ENCODE results near the gene L3MBTL2.

Gene L3MBTL2

GRCh38 chr22:41239443-41240128 lies 34.5 kb downstream of the L3MBTL2 start:
- ATAC-seq: no peak
- no peak for TF ChIP-seq SNAI2 (CRISPR knock-in tag; IDR thresholded peaks at IDR 0.05)

- ATAC-seq: no peak; the same call in 2 of the 3 replicates
- TF ChIP-seq ZFP3 (CRISPR knock-in tag; IDR thresholded peaks at IDR 0.05): no peak
- TF ChIP-seq CSRNP3 (CRISPR knock-in tag; IDR thresholded peaks at IDR 0.05): no peak
- TF ChIP-seq ZFP30 (CRISPR knock-in tag; IDR thresholded peaks at IDR 0.05): no peak
- no peak for TF ChIP-seq TOX (CRISPR knock-in tag; IDR thresholded peaks at IDR 0.05; ENCODE audit: borderline replicate concordance)
- no peak for TF ChIP-seq CSDC2 (CRISPR knock-in tag; IDR thresholded peaks at IDR 0.05)
- TF ChIP-seq ESRRG (CRISPR knock-in tag; IDR thresholded peaks at IDR 0.05): no peak
- TF ChIP-seq PPARA (CRISPR knock-in tag; IDR thresholded peaks at IDR 0.05; ENCODE audit: borderline replicate concordance): no peak
- no peak for TF ChIP-seq ZNF8 (CRISPR knock-in tag; IDR thresholded peaks at IDR 0.05)
- no peak for TF ChIP-seq TSHZ2 (CRISPR knock-in tag; IDR thresholded peaks at IDR 0.05)
- TF ChIP-seq CREB5 (CRISPR knock-in tag; IDR thresholded peaks at IDR 0.05; ENCODE audit: low read depth): no peak
- no peak for TF ChIP-seq ZNF565 (CRISPR knock-in tag; conservative IDR thresholded peaks at IDR 0.05; ENCODE audit: low read depth)
- no peak for TF ChIP-seq GLIS3 (CRISPR knock-in tag; IDR thresholded peaks at IDR 0.05)
- no peak for TF ChIP-seq ZNF70 (CRISPR knock-in tag; IDR thresholded peaks at IDR 0.05)
- TF ChIP-seq RARB (CRISPR knock-in tag; IDR thresholded peaks at IDR 0.05): no peak
Observed at GRCh38 chr22:41240377-41241132, 35.4 kb downstream of the L3MBTL2 start, which contains the start of gene CHADL. Gene CHADL, minus strand, starts transcription at chr22:41240931. Its CDS starts 50 bp downstream, at chr22:41240881.

GRCh38 chr22:41241133-41241676 lies 36.1 kb downstream of the L3MBTL2 start:
- ATAC-seq: no peak
- TF ChIP-seq TCF4 (CRISPR knock-in tag; IDR thresholded peaks at IDR 0.05; ENCODE audit: borderline replicate concordance): no peak
- no peak for TF ChIP-seq CSRNP3 (CRISPR knock-in tag; IDR thresholded peaks at IDR 0.05)
- no peak for TF ChIP-seq ZFP3 (CRISPR knock-in tag; IDR thresholded peaks at IDR 0.05)
- no peak for TF ChIP-seq RARB (CRISPR knock-in tag; IDR thresholded peaks at IDR 0.05)
- no peak for TF ChIP-seq ARNTL (CRISPR knock-in tag; IDR thresholded peaks at IDR 0.05; ENCODE audit: borderline replicate concordance, low read depth)
- no peak for TF ChIP-seq ISL1 (CRISPR knock-in tag; IDR thresholded peaks at IDR 0.05)
- TF ChIP-seq TSHZ2 (CRISPR knock-in tag; IDR thresholded peaks at IDR 0.05): no peak
- no peak for TF ChIP-seq PATZ1 (CRISPR knock-in tag; IDR thresholded peaks at IDR 0.05; ENCODE audit: borderline replicate concordance)
- TF ChIP-seq ZNF8 (CRISPR knock-in tag; IDR thresholded peaks at IDR 0.05): no peak
- no peak for TF ChIP-seq TOX (CRISPR knock-in tag; IDR thresholded peaks at IDR 0.05; ENCODE audit: borderline replicate concordance)
- TF ChIP-seq BACH2 (CRISPR knock-in tag; IDR thresholded peaks at IDR 0.05; ENCODE audit: borderline replicate concordance): no peak
- TF ChIP-seq POU6F1 (CRISPR knock-in tag; IDR thresholded peaks at IDR 0.05; ENCODE audit: borderline replicate concordance, low read depth): no peak
- no peak for TF ChIP-seq SNAI2 (CRISPR knock-in tag; IDR thresholded peaks at IDR 0.05)
